Trophoblast cell (in vitro differentiated cells and primary cell): ENCODE data around the gene C1orf74.

ENCODE experiments used
- DNase-seq, 2 donors: peaks; one replicate each; pipeline ENCODE4 v3.0.0-alpha.2; 2016
- H2AFZ ChIP-seq: 2 replicates; pipeline ENCODE4 v1.6.1; 2013; ENCODE audit warnings: low read length, moderate library complexity, mild to moderate bottlenecking; ENCODE audit not compliant: insufficient read depth, poor library complexity
- H2AK5ac ChIP-seq: 2 replicates; pipeline ENCODE4 v1.6.1; 2013; ENCODE audit warnings: mild to moderate bottlenecking, low read length
- H2BK120ac ChIP-seq: 2 replicates; pipeline ENCODE4 v1.6.1; 2013; ENCODE audit warnings: low read length, mild to moderate bottlenecking, moderate library complexity; ENCODE audit not compliant: insufficient read depth, poor library complexity
- H2BK12ac ChIP-seq: 2 replicates; pipeline ENCODE4 v1.6.1; 2013; ENCODE audit warnings: mild to moderate bottlenecking, low read length, moderate library complexity
- H2BK5ac ChIP-seq: 2 replicates; pipeline ENCODE4 v1.6.1; 2013; ENCODE audit warnings: low read length, low read depth, moderate library complexity, mild to moderate bottlenecking; ENCODE audit not compliant: poor library complexity
- H3K14ac ChIP-seq: 2 replicates; pipeline ENCODE4 v1.6.1; 2013; ENCODE audit warnings: mild to moderate bottlenecking, low read length
- H3K18ac ChIP-seq: 2 replicates; pipeline ENCODE4 v1.6.1; 2013; ENCODE audit warnings: mild to moderate bottlenecking, low read length
- H3K23ac ChIP-seq: 2 replicates; pipeline ENCODE4 v1.6.1; 2013; ENCODE audit warnings: low read length
- H3K27ac ChIP-seq: 2 replicates; pipeline ENCODE4 v1.5.1; 2013; ENCODE audit warnings: low read depth, mild to moderate bottlenecking, inconsistent platforms, low read length, moderate library complexity
- H3K27me3 ChIP-seq: 2 replicates; pipeline ENCODE4 v1.6.1; 2013; ENCODE audit warnings: inconsistent platforms, mild to moderate bottlenecking, low read length, moderate library complexity; ENCODE audit not compliant: insufficient read depth
- H3K36me3 ChIP-seq, 2 experiments: 1 replicate in 1 of 2; 2 replicates in 1 of 2; pipeline ENCODE4 v1.6.1; 2013; ENCODE audit warnings: low read length in 2 of 2, mild to moderate bottlenecking in 2 of 2, moderate library complexity in 1 of 2; ENCODE audit not compliant: insufficient read depth in 2 of 2, control insufficient read depth in 1 of 2
- H3K4ac ChIP-seq: 2 replicates; pipeline ENCODE4 v1.6.1; 2013; ENCODE audit warnings: low read depth, mild to moderate bottlenecking, low read length, moderate library complexity
- H3K4me1 ChIP-seq, 2 experiments: 1 replicate in 1 of 2; 2 replicates in 1 of 2; pipeline ENCODE4 v1.6.1; 2013; ENCODE audit warnings: low read length in 2 of 2, mild to moderate bottlenecking in 2 of 2, moderate library complexity in 1 of 2; ENCODE audit not compliant: insufficient read depth in 2 of 2, control insufficient read depth in 1 of 2
- H3K4me2 ChIP-seq: 2 replicates; pipeline ENCODE4 v1.6.1; 2013; ENCODE audit warnings: inconsistent platforms, mild to moderate bottlenecking, low read length, moderate library complexity
- H3K4me3 ChIP-seq: 2 replicates; pipeline ENCODE4 v1.5.1; 2013; ENCODE audit warnings: mild to moderate bottlenecking, low read depth, low read length, inconsistent platforms
- H3K79me1 ChIP-seq: one replicate; pipeline ENCODE4 v1.6.1; 2013; ENCODE audit warnings: low read length
- H3K79me2 ChIP-seq: 2 replicates; pipeline ENCODE4 v1.6.1; 2013; ENCODE audit warnings: low read length, mild to moderate bottlenecking; ENCODE audit not compliant: control insufficient read depth, insufficient read depth, poor library complexity
- H3K9ac ChIP-seq: 2 replicates; pipeline ENCODE4 v1.6.1; 2013; ENCODE audit warnings: mild to moderate bottlenecking, low read length
- H3K9me3 ChIP-seq: 2 replicates; pipeline ENCODE4 v1.6.1; 2013; ENCODE audit warnings: low read depth, mild to moderate bottlenecking, control low read depth, inconsistent platforms, low read length; ENCODE audit not compliant: insufficient read depth
- H4K12ac ChIP-seq: 2 replicates; pipeline ENCODE4 v1.6.1; 2013; ENCODE audit warnings: low read depth, mild to moderate bottlenecking, low read length, moderate library complexity
- H4K8ac ChIP-seq: 2 replicates; pipeline ENCODE4 v1.6.1; 2013; ENCODE audit warnings: low read depth, mild to moderate bottlenecking, low read length, moderate library complexity
- H4K91ac ChIP-seq: one replicate; pipeline ENCODE4 v1.6.1; 2013; ENCODE audit warnings: low read depth, mild to moderate bottlenecking, low read length, moderate library complexity
- WGBS: extraction: QIAGEN DNeasy Blood & Tissue Kit; methylation state at CpG from one replicate; pipeline ENCODE4 v1.1.7; 2013; ENCODE audit warnings: missing lambda C conversion rate; ENCODE audit not compliant: insufficient read length, insufficient coverage; ENCODE audit errors: extremely low coverage; 5-methylcytosine and 5-hydroxymethylcytosine counted together

The C1orf74 gene

DNA sequence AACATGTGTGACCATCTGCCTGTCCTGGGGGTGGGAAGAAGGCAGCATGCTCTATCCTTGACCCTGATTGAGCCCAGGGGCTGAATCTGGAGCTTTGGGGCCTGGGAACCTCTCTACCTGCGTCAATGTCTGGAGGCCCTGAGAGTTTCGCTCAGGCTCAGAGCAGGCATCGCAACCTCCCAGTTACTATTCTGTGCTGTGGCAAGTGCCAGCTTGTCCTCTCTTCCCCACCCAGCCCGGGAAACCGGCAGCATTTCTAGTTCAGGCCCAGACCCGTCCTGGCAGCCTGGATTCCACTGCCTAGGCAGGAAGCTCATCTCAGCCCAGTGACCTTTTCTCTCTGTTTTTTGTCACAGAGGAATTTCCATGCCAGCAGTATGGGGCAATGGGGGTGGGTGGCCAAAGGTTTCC, 31.6 kb upstream of the C1orf74 start:
- Histone ChIP-seq H3K9ac (no peak overlapping the region), H3K18ac (peak overlapping the region; percentile 42), H3K9me3 (no peaks in the 10 kb centered on the region), H3K79me2 (peaks cover 2% of the 10 kb centered on the region), H2AK5ac (no peak overlapping the region), H3K4me2 (peak overlapping the region; percentile 48), H4K12ac (no peak overlapping the region), H4K91ac (peak overlapping the region; percentile 95), H2AFZ (peak overlapping the region; percentile 77), H3K14ac (peak overlapping the region; percentile 71), H3K23ac (no peak overlapping the region), H3K4me1 (peaks cover 17 to 18% of the 10 kb centered on the region in 2 experiments), H2BK12ac (peak overlapping the region; percentile 88), H4K8ac (peak overlapping the region; percentile 20), H2BK5ac (peak overlapping the region; percentile 89), H3K4ac (peak overlapping the region; percentile 30), H3K27ac (peak overlapping the region; percentile 83), H3K79me1 (peaks cover 15% of the 10 kb centered on the region), H3K27me3 (no peaks in the 10 kb centered on the region), H3K4me3 (no peak overlapping the region), H3K36me3 (no peaks in the 10 kb centered on the region), H2BK120ac (peak overlapping the region; percentile 85)
- no CpG with 5 or more reads among the region's 6 CpGs for WGBS
- peak; percentile 61 for DNase-seq

DNA sequence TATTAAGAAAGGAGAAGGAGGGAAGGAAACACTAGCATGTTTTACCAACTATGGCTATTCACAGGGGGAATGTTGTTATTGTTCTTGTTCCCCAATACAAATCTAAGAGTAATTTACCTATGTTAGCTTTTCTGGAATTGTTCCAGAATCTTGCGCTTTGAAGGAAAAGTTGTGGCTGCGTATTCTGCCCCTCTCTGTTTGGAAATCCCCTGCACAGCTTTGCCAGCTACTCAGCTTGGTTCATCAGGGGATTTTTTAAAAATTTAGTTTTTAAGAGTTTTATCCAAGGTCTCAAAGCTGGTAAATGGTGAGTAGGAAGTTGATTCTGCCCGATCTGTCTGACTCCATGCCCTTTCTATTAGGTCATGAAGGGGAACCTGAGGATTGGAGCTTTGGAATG, 31.1 kb upstream of the C1orf74 start:
- H4K8ac ChIP-seq: peak overlapping the region; percentile 20
- no peak overlapping the region for H3K4me3 ChIP-seq
- H3K79me2 ChIP-seq: peaks cover 2% of the 10 kb centered on the region
- H3K36me3 ChIP-seq: no peaks in the 10 kb centered on the region
- peak overlapping the region; percentile 30 for H3K4ac ChIP-seq
- H3K9me3 ChIP-seq: no peaks in the 10 kb centered on the region
- no peak overlapping the region for H3K9ac ChIP-seq
- H2BK120ac ChIP-seq: peak overlapping the region; percentile 85
- H2AK5ac ChIP-seq: no peak overlapping the region
- peak overlapping the region; percentile 42 for H3K18ac ChIP-seq
- DNase-seq: no peak
- H3K79me1 ChIP-seq: peaks cover 15% of the 10 kb centered on the region
- H2BK5ac ChIP-seq: peak overlapping the region; percentile 89
- H3K27me3 ChIP-seq: no peaks in the 10 kb centered on the region
- no peak overlapping the region for H4K12ac ChIP-seq
- no CpG with 5 or more reads among the region's 3 CpGs for WGBS
- peak overlapping the region; percentile 71 for H3K14ac ChIP-seq
- H3K4me1 ChIP-seq: peaks cover 20 to 22% of the 10 kb centered on the region in 2 experiments
- H4K91ac ChIP-seq: peak overlapping the region; percentile 95
- peak overlapping the region; percentile 48 for H3K4me2 ChIP-seq
- peak overlapping the region; percentile 88 for H2BK12ac ChIP-seq
- H3K27ac ChIP-seq: peak overlapping the region; percentile 83
- H2AFZ ChIP-seq: no peak overlapping the region
- no peak overlapping the region for H3K23ac ChIP-seq

DNA sequence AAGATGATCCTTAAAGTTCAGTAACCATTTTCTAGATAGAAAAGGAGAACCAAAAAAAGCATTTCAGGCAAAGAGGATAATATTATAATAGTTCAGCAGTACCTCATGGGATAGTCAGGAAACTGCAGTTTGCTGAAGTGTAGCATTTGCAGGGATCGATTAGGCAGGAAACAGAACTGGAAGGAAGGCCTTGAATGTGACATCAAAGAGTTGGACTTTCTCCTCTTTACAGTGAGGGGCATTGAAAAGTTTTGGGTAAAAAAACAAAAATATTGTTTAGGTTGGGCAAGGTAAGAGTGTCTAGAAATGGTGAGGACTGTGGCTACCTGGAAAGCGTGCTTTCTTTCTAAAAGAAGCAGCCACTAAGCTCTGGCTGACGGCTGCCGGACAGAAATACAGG, 29.5 kb upstream of the C1orf74 start:
- no peak overlapping the region for H2BK12ac ChIP-seq
- no peak overlapping the region for H2BK120ac ChIP-seq
- no peak overlapping the region for H3K4ac ChIP-seq
- H3K4me1 ChIP-seq: peaks cover 20% of the 10 kb centered on the region in 2 experiments
- no peak overlapping the region for H2AK5ac ChIP-seq
- no peaks in the 10 kb centered on the region for H3K27me3 ChIP-seq
- H2AFZ ChIP-seq: no peak overlapping the region
- peaks cover 2% of the 10 kb centered on the region for H3K79me2 ChIP-seq
- no peak overlapping the region for H4K12ac ChIP-seq
- H3K18ac ChIP-seq: no peak overlapping the region
- H3K9me3 ChIP-seq: no peaks in the 10 kb centered on the region
- H3K36me3 ChIP-seq: no peaks in the 10 kb centered on the region
- H3K23ac ChIP-seq: no peak overlapping the region
- peaks cover 15% of the 10 kb centered on the region for H3K79me1 ChIP-seq
- H2BK5ac ChIP-seq: no peak overlapping the region
- H3K4me2 ChIP-seq: no peak overlapping the region
- H3K14ac ChIP-seq: no peak overlapping the region
- no CpG with 5 or more reads among the region's 4 CpGs for WGBS
- no peak overlapping the region for H3K9ac ChIP-seq
- no peak overlapping the region for H4K8ac ChIP-seq
- H3K27ac ChIP-seq: no peak overlapping the region
- DNase-seq: no peak
- H3K4me3 ChIP-seq: no peak overlapping the region
- H4K91ac ChIP-seq: no peak overlapping the region

DNA sequence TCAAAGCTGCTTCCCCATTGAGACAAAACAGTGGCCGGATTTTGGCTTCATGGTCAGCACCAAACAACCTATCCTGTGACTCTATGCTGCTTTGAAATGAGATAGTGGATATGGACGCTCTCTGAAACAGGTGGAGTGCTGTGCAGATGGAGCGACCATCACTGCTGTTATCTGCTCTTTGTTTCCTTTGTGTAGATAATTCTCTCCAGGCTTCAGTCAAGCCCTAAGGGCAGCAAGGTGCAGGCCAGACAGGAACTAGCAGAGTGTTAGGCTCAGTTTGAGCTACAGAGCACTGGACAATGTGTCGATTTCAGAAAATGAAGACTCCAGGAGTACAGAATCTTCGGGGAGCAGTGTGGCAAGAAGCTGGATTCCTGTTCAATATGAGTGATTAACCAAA, 26.4 kb upstream of the C1orf74 start:
- no peaks in the 10 kb centered on the region for H3K36me3 ChIP-seq
- H4K12ac ChIP-seq: no peak overlapping the region
- H3K4me3 ChIP-seq: no peak overlapping the region
- no peak overlapping the region for H3K27ac ChIP-seq
- no peak overlapping the region for H4K8ac ChIP-seq
- no peak overlapping the region for H3K14ac ChIP-seq
- DNase-seq: no peak
- H3K79me2 ChIP-seq: peaks cover 1% of the 10 kb centered on the region
- no peaks in the 10 kb centered on the region for H3K9me3 ChIP-seq
- H2BK5ac ChIP-seq: no peak overlapping the region
- no peak overlapping the region for H3K9ac ChIP-seq
- H2AK5ac ChIP-seq: no peak overlapping the region
- no CpG with 5 or more reads among the region's 5 CpGs for WGBS
- peaks cover 12 to 16% of the 10 kb centered on the region in 2 experiments for H3K4me1 ChIP-seq
- no peak overlapping the region for H3K4me2 ChIP-seq
- no peak overlapping the region for H2BK120ac ChIP-seq
- H2AFZ ChIP-seq: no peak overlapping the region
- H2BK12ac ChIP-seq: peak overlapping the region; percentile 66
- peaks cover 7% of the 10 kb centered on the region for H3K79me1 ChIP-seq
- H4K91ac ChIP-seq: no peak overlapping the region
- no peak overlapping the region for H3K18ac ChIP-seq
- H3K27me3 ChIP-seq: no peaks in the 10 kb centered on the region
- no peak overlapping the region for H3K4ac ChIP-seq
- H3K23ac ChIP-seq: no peak overlapping the region
